ENCODE measurements around the gene CMIP. TPM values are rescaled to one million over a fixed set of nuclear protein-coding genes. Genes with fewer than 3 reads are reported as not detected.

Gene CMIP
- total RNA-seq, 4 donors from 2014 or later: 15.5 to 65.9 (median 20.2) TPM

- 29 to 30% methylated on average over 17 to 18 of the region's 36 CpGs for WGBS, 2 donors
- peak; percentile 26 to 41 for DNase-seq
- no peak for TF ChIP-seq POLR2A (IDR thresholded peaks at IDR 0.05)
- no peak for TF ChIP-seq CTCF (IDR thresholded peaks at IDR 0.05)
- intact Hi-C loops (cut with DNase I): no loop called here
- Histone ChIP-seq H3K27me3 (no peaks in the 10 kb centered on the region), H3K27ac (peak overlapping the region; percentile 78 to 89 (median 85)), H3K9me3 (no peaks in the 10 kb centered on the region), H3K4me3 (replicated peaks in 1 of 3) (peak overlapping the region in 1 of 3 donors; percentile 43), H3K4me1 (peaks cover 38 to 40% of the 10 kb centered on the region in 2 donors), H3K36me3 (no peaks in the 10 kb centered on the region)
Observed at GRCh38 chr16:81443688-81444447, 740 bp upstream of the CMIP start.

GRCh38 chr16:81445143-81445961 lies 744 bp downstream of the CMIP start:
- intact Hi-C loops (cut with DNase I): loop anchor here (5.0 kb wide), 1 partner anchor 97 kb away; no protein-coding TSS in a partner anchor
- H3K4me1 ChIP-seq: peaks cover 41 to 42% of the 10 kb centered on the region in 2 donors
- H3K27ac ChIP-seq: peak overlapping the region; percentile 55 to 81 (median 77)

GRCh38 chr16:81445966-81446906 lies 1.6 kb downstream of the CMIP start:
- Histone ChIP-seq H3K36me3 (no peaks in the 10 kb centered on the region), H3K27ac (peak overlapping the region; percentile 55 to 81 (median 77)), H3K27me3 (no peaks in the 10 kb centered on the region), H3K4me1 (peaks cover 37 to 40% of the 10 kb centered on the region in 2 donors), H3K4me3 (replicated peaks in 1 of 3) (peak overlapping the region; percentile 42 to 69 (median 44)), H3K9me3 (no peaks in the 10 kb centered on the region)
- 32 to 34% methylated on average over 23 of the region's 23 CpGs for WGBS, 2 donors
- no peak for TF ChIP-seq CTCF (IDR thresholded peaks at IDR 0.05)
- no peak for TF ChIP-seq POLR2A (IDR thresholded peaks at IDR 0.05)
- intact Hi-C loops (cut with DNase I): loop anchor here (5.0 kb wide), 1 partner anchor 96 kb away; no protein-coding TSS in a partner anchor
- DNase-seq: peak; percentile 44 to 45

More at GRCh38 chr16:81445143-81445961, 744 bp downstream of the CMIP start:
- Histone ChIP-seq H3K4me3 (replicated peaks in 1 of 3) (peak overlapping the region; percentile 38 to 69 (median 42)), H3K27me3 (no peaks in the 10 kb centered on the region), H3K36me3 (no peaks in the 10 kb centered on the region), H3K9me3 (no peaks in the 10 kb centered on the region)
- 10% methylated on average over 3 of the region's 62 CpGs; no CpG with 5 or more reads in 1 of the 2 donors for WGBS, 2 donors
- peak in 2 of 6 experiments; percentile 2 to 19 for TF ChIP-seq CTCF (IDR thresholded peaks at IDR 0.05)
- peak in 1 of 2 donors; percentile 30 for TF ChIP-seq POLR2A (IDR thresholded peaks at IDR 0.05)
- DNase-seq: peak; percentile 65 to 68

GRCh38 chr16:81446907-81447268 lies 2.3 kb downstream of the CMIP start:
- H3K4me3 ChIP-seq (replicated peaks in 1 of 3): peak overlapping the region in 1 of 3 donors; percentile 69
- no peaks in the 10 kb centered on the region for H3K36me3 ChIP-seq
- H3K9me3 ChIP-seq: no peaks in the 10 kb centered on the region
- peak overlapping the region in 2 of 3 donors; percentile 77 to 81 for H3K27ac ChIP-seq
- 89% methylated on average over 8 to 13 of the region's 14 CpGs for WGBS, 2 donors
- no peaks in the 10 kb centered on the region for H3K27me3 ChIP-seq
- H3K4me1 ChIP-seq: peaks cover 34 to 35% of the 10 kb centered on the region in 2 donors
- TF ChIP-seq CTCF (IDR thresholded peaks at IDR 0.05) (no peak), POLR2A (IDR thresholded peaks at IDR 0.05) (no peak)
- intact Hi-C loops (cut with DNase I): loop anchor here (5.0 kb wide), 1 partner anchor 95 kb away; no protein-coding TSS in a partner anchor
- peak; percentile 27 to 34 for DNase-seq

All from thyroid gland (tissue), 4 donors.